Fibroblast of peridontal ligament (primary cell): Measurements from ENCODE around the gene WWOX.

Experiments
- DNase-seq: peaks from one replicate; pipeline ENCODE4 v3.0.0-alpha.2; 2010; ENCODE audit errors: extremely low read depth

Gene WWOX

GRCh38 chr16:78655331-78656113, 556.1 kb downstream of the WWOX start:
- no peak for DNase-seq

GRCh38 chr16:78656887-78657286, 557.4 kb downstream of the WWOX start:
- DNase-seq: no peak

- no peak for DNase-seq
These were observed 559.8 kb downstream of the WWOX start for GRCh38 chr16:78659216-78659615.

- no peak for DNase-seq
These were observed 560.3 kb downstream of the WWOX start for GRCh38 chr16:78659668-78660217.

- no peak for DNase-seq
These were observed 561.3 kb downstream of the WWOX start for GRCh38 chr16:78660795-78661194.

- DNase-seq: no peak
These were observed 564.2 kb downstream of the WWOX start for GRCh38 chr16:78663690-78664089.

- no peak for DNase-seq
These were observed 565.6 kb downstream of the WWOX start for GRCh38 chr16:78664811-78665772.

GRCh38 chr16:78666318-78666717, 566.9 kb downstream of the WWOX start:
- DNase-seq: no peak

- no peak for DNase-seq
These were observed 568.2 kb downstream of the WWOX start for GRCh38 chr16:78667675-78668074.

- no peak for DNase-seq
These were observed 568.9 kb downstream of the WWOX start for GRCh38 chr16:78668393-78668792.

GRCh38 chr16:78669994-78670393, 570.5 kb downstream of the WWOX start:
- peak; percentile 28 for DNase-seq

GRCh38 chr16:78672779-78673556, 573.5 kb downstream of the WWOX start:
- no peak for DNase-seq

- no peak for DNase-seq
These were observed 574.4 kb downstream of the WWOX start for GRCh38 chr16:78673884-78674283.

GRCh38 chr16:78675312-78675711, 575.9 kb downstream of the WWOX start:
- peak; percentile 48 for DNase-seq

GRCh38 chr16:78675951-78676792, 576.7 kb downstream of the WWOX start:
- no peak for DNase-seq

- DNase-seq: peak; percentile 9
These were observed 577.8 kb downstream of the WWOX start for GRCh38 chr16:78677181-78677731.

- no peak for DNase-seq
These were observed 580.1 kb downstream of the WWOX start for GRCh38 chr16:78679546-78679945.

- no peak for DNase-seq
These were observed 582.3 kb downstream of the WWOX start for GRCh38 chr16:78681743-78682142.

GRCh38 chr16:78684030-78684611, 584.7 kb downstream of the WWOX start:
- peak; percentile 95 for DNase-seq
